ENCODE results near the gene TMEM30B.
"Not testable (repeated sequence)": the region's sequence is repeated elsewhere in the genome, so short reads cannot be mapped to it uniquely, and the experiment has no call there.

Gene TMEM30B

GRCh38 chr14:61325166-61325565 is 44.0 kb upstream of the TMEM30B start:
- H3K4me3 ChIP-seq = no peak overlapping the region
- no peak for TF ChIP-seq CTCF (IDR thresholded peaks at IDR 0.05)
- DNase-seq (ENCODE audit: low spot score) = no peak
- H3K27ac ChIP-seq = no peak overlapping the region

GRCh38 chr14:61323970-61324369 is 42.8 kb upstream of the TMEM30B start:
- no peak overlapping the region for H3K4me3 ChIP-seq
- no peak for TF ChIP-seq CTCF (IDR thresholded peaks at IDR 0.05)
- H3K27ac ChIP-seq = peak overlapping the region in 1 of 2 donors; percentile 77
- DNase-seq (ENCODE audit: low spot score) = no peak

GRCh38 chr14:61322799-61323290 is 41.7 kb upstream of the TMEM30B start:
- H3K4me3 ChIP-seq = peak overlapping the region; percentile 78
- no peak for TF ChIP-seq CTCF (IDR thresholded peaks at IDR 0.05)
- H3K27ac ChIP-seq = peak overlapping the region in 1 of 2 donors; percentile 77
- DNase-seq (ENCODE audit: low spot score) = no peak

- peak overlapping the region; percentile 31 to 77 for H3K27ac ChIP-seq
- no peak for TF ChIP-seq CTCF (IDR thresholded peaks at IDR 0.05)
- H3K4me3 ChIP-seq = peak overlapping the region; percentile 78
- no peak for DNase-seq (ENCODE audit: low spot score)
These were observed 41.1 kb upstream of the TMEM30B start for GRCh38 chr14:61322011-61322798.

- Histone ChIP-seq H3K4me3 (peak within 1 kb of the TSS; percentile 78), H3K27ac (peak within 1 kb of the TSS; percentile 39 to 77)
- TF ChIP-seq CTCF (IDR thresholded peaks at IDR 0.05) = no peak
- no peak for DNase-seq (ENCODE audit: low spot score)
These were observed 40.4 kb upstream of the TMEM30B start, which contains the start of gene PRKCH for GRCh38 chr14:61321385-61322010. Gene PRKCH (plus strand): TSS chr14:61321579. CDS start chr14:61322102, 523 bp downstream.

GRCh38 chr14:61320806-61321384 is 39.8 kb upstream of the TMEM30B start:
- no peak for DNase-seq (ENCODE audit: low spot score)
- Histone ChIP-seq H3K27ac (peak overlapping the region; percentile 39 to 77), H3K4me3 (peak overlapping the region; percentile 78)
- no peak for TF ChIP-seq CTCF (IDR thresholded peaks at IDR 0.05)

- DNase-seq (ENCODE audit: low spot score); H3K4me3 ChIP-seq; H3K27ac ChIP-seq: not testable (repeated sequence)
These were observed 39.0 kb upstream of the TMEM30B start for GRCh38 chr14:61320170-61320569.

All from coronary artery (tissue), 2 donors.